Activated CD8-positive, alpha-beta T cell treated with anti-CD3 and anti-CD28 coated beads for 36 hours (primary cell): Measurements from ENCODE around the gene RDH5. TPM values are rescaled to one million over a fixed set of nuclear protein-coding genes. Genes with fewer than 3 reads are reported as not detected.

Experiments
- ATAC-seq: fragments of 200-7000 bp; cut with Tn5 transposase; one replicate; pipeline ENCODE4 v1.10.0; 2021; ENCODE audit warnings: mild to moderate bottlenecking, moderate library complexity
- CTCF ChIA-PET: fragments of 350-600 bp; sonication (Branson Sonifier 250); formaldehyde crosslinking; loops from one replicate; lab custom pipeline; 2021; ENCODE audit warnings: antibody characterized with exemption; lab: Charles Lee
- POLR2A ChIA-PET: fragments of 350-600 bp; sonication (Branson Sonifier 250); formaldehyde crosslinking; loops from one replicate; lab custom pipeline; 2021; ENCODE audit warnings: antibody characterized with exemption; lab: Charles Lee
- DNase-seq: peaks from one replicate; pipeline ENCODE4 v3.0.0-alpha.2; 2020
- H3K27ac Mint-ChIP-seq: one replicate; pipeline ENCODE4 v1.8.0; 2021; ENCODE audit warnings: mild to moderate bottlenecking, mixed read lengths
- H3K27me3 Mint-ChIP-seq: one replicate; pipeline ENCODE4 v1.8.0; 2021; ENCODE audit warnings: mixed read lengths
- H3K36me3 Mint-ChIP-seq: one replicate; pipeline ENCODE4 v1.8.0; 2021; ENCODE audit warnings: low read depth, mixed read lengths
- H3K4me1 Mint-ChIP-seq: one replicate; pipeline ENCODE4 v1.8.0; 2021; ENCODE audit warnings: low read depth, mixed read lengths
- H3K4me3 Mint-ChIP-seq: one replicate; pipeline ENCODE4 v1.8.0; 2021; ENCODE audit warnings: mild to moderate bottlenecking, moderate library complexity, mixed read lengths
- H3K9me3 Mint-ChIP-seq: one replicate; pipeline ENCODE4 v1.8.0; 2021; ENCODE audit warnings: mixed read lengths
- CTCF ChIP-seq: fragments of 200-600 bp; IDR thresholded peaks from one replicate; pipeline ENCODE4 v1.8.0; 2022; ENCODE audit warnings: antibody characterized with exemption, mild to moderate bottlenecking
- intact Hi-C: fragments of 100-400 bp; cut with micrococcal nuclease; formaldehyde crosslinking; loops from one replicate; pipeline ENCODE4 v1.10.0; 2022
- total RNA-seq, 2 experiments: library from RNA; stranded (reverse); gene quantifications; one replicate each; pipeline ENCODE4 v1.2.3, GENCODE V29; 2021

The RDH5 gene
- total RNA-seq, 2 experiments from 2014 or later = 5.3 to 6.8 TPM

GRCh38 chr12:55688716-55689655 is 31.2 kb upstream of the RDH5 start:
- ATAC-seq (no peak), DNase-seq (no peak)
- H3K27me3 Mint-ChIP-seq = no peaks in the 10 kb centered on the region
- H3K36me3 Mint-ChIP-seq = no peaks in the 10 kb centered on the region
- peaks cover 7% of the 10 kb centered on the region for H3K4me1 Mint-ChIP-seq
- no peak overlapping the region for H3K4me3 Mint-ChIP-seq
- intact Hi-C loops = no loop called here
- ChIA-PET POLR2A (no interaction called here), CTCF (interaction anchor here (0.8 to 3.0 kb wide), 4 partner anchors 12 to 33 kb away, joined by 3 to 14 read pairs (median 3); partner anchors contain the start of gene ITGA7)
- TF ChIP-seq CTCF = no peak
- no peaks in the 10 kb centered on the region for H3K9me3 Mint-ChIP-seq
- no peak overlapping the region for H3K27ac Mint-ChIP-seq

- no peak for TF ChIP-seq CTCF
- Mint-ChIP-seq H3K4me1 (peaks cover 2% of the 10 kb centered on the region), H3K27me3 (no peaks in the 10 kb centered on the region), H3K9me3 (no peaks in the 10 kb centered on the region), H3K4me3 (no peak overlapping the region), H3K36me3 (no peaks in the 10 kb centered on the region), H3K27ac (no peak overlapping the region)
- DNase-seq = no peak
- intact Hi-C loops = no loop called here
- ATAC-seq = no peak
- ChIA-PET CTCF (interaction anchor here (1.5 kb wide), 1 partner anchor 11 kb away, joined by 3 read pairs; a partner anchor contains a TSS), POLR2A (no interaction called here)
These were observed 27.4 kb upstream of the RDH5 start for GRCh38 chr12:55692631-55693322.

GRCh38 chr12:55693323-55694187 is 26.6 kb upstream of the RDH5 start:
- Mint-ChIP-seq H3K9me3 (no peaks in the 10 kb centered on the region), H3K4me3 (no peak overlapping the region), H3K27me3 (no peaks in the 10 kb centered on the region), H3K36me3 (no peaks in the 10 kb centered on the region), H3K27ac (no peak overlapping the region), H3K4me1 (no peaks in the 10 kb centered on the region)
- DNase-seq (no peak), ATAC-seq (no peak)
- TF ChIP-seq CTCF = no peak
- CTCF ChIA-PET = interaction anchor here (1.1 to 1.5 kb wide), 2 partner anchors 12 to 31 kb away, joined by 3 read pairs; a partner anchor contains a TSS
- POLR2A ChIA-PET = no interaction called here
- intact Hi-C loops = no loop called here

GRCh38 chr12:55694188-55694515 is 26.0 kb upstream of the RDH5 start:
- no peak for TF ChIP-seq CTCF
- intact Hi-C loops = no loop called here
- no peaks in the 10 kb centered on the region for H3K9me3 Mint-ChIP-seq
- no peaks in the 10 kb centered on the region for H3K27me3 Mint-ChIP-seq
- no peak overlapping the region for H3K27ac Mint-ChIP-seq
- H3K4me1 Mint-ChIP-seq = no peaks in the 10 kb centered on the region
- no peaks in the 10 kb centered on the region for H3K36me3 Mint-ChIP-seq
- ChIA-PET POLR2A (no interaction called here), CTCF (interaction anchor here (1.1 to 1.8 kb wide), 3 partner anchors 12 to 31 kb away, joined by 3 to 5 read pairs (median 3); a partner anchor contains a TSS)
- no peak overlapping the region for H3K4me3 Mint-ChIP-seq
- DNase-seq = no peak
- ATAC-seq = no peak
